ENCODE data around the gene RAB36. TPM values are rescaled to one million over a fixed set of nuclear protein-coding genes. Genes with fewer than 3 reads are reported as not detected.

Gene RAB36
- polyA plus RNA-seq, 1 donor: 2.2 TPM

GRCh38 chr22:23187871-23188700 is 42.8 kb downstream of the RAB36 start:
- 100% methylated on average over 1 of the region's 7 CpGs for WGBS (ENCODE audit: insufficient coverage, low lambda C conversion rate)
- H3K27ac ChIP-seq (ENCODE audit: low read length): no peak overlapping the region
- DNase-seq: no peak

GRCh38 chr22:23190526-23190925 is 45.2 kb downstream of the RAB36 start:
- DNase-seq: no peak
- peaks cover 6% of the 10 kb centered on the region for H3K36me3 ChIP-seq (ENCODE audit: control insufficient read depth, insufficient read depth, low read length)
- no peak overlapping the region for H3K27ac ChIP-seq (ENCODE audit: low read length)
- no peak overlapping the region for H3K4me3 ChIP-seq (ENCODE audit: low read length)
- H3K27me3 ChIP-seq (ENCODE audit: control insufficient read depth, insufficient read depth, low read length): no peaks in the 10 kb centered on the region
- no peaks in the 10 kb centered on the region for H3K9me3 ChIP-seq (ENCODE audit: control insufficient read depth, low read depth, low read length)
- WGBS (ENCODE audit: insufficient coverage, low lambda C conversion rate): no CpG with 5 or more reads among the region's 9 CpGs
- no peaks in the 10 kb centered on the region for H3K4me1 ChIP-seq (ENCODE audit: control insufficient read depth, insufficient read depth, low read length)

More at GRCh38 chr22:23187871-23188700, 42.8 kb downstream of the RAB36 start:
- H3K27me3 ChIP-seq (ENCODE audit: control insufficient read depth, insufficient read depth, low read length): no peaks in the 10 kb centered on the region
- no peak overlapping the region for H3K4me3 ChIP-seq (ENCODE audit: low read length)
- no peaks in the 10 kb centered on the region for H3K9me3 ChIP-seq (ENCODE audit: control insufficient read depth, low read depth, low read length)
- peaks cover 6% of the 10 kb centered on the region for H3K36me3 ChIP-seq (ENCODE audit: control insufficient read depth, insufficient read depth, low read length)
- H3K4me1 ChIP-seq (ENCODE audit: control insufficient read depth, insufficient read depth, low read length): peaks cover 11% of the 10 kb centered on the region

- no peaks in the 10 kb centered on the region for H3K9me3 ChIP-seq (ENCODE audit: control insufficient read depth, low read depth, low read length)
- no CpG with 5 or more reads among the region's 5 CpGs for WGBS (ENCODE audit: insufficient coverage, low lambda C conversion rate)
These were observed 46.9 kb downstream of the RAB36 start for GRCh38 chr22:23192133-23192532.

GRCh38 chr22:23192558-23192957 is 47.3 kb downstream of the RAB36 start:
- Histone ChIP-seq H3K27me3 (ENCODE audit: control insufficient read depth, insufficient read depth, low read length) (no peaks in the 10 kb centered on the region), H3K4me3 (ENCODE audit: low read length) (no peak overlapping the region), H3K9me3 (ENCODE audit: control insufficient read depth, low read depth, low read length) (no peaks in the 10 kb centered on the region), H3K36me3 (ENCODE audit: control insufficient read depth, insufficient read depth, low read length) (peaks cover 8% of the 10 kb centered on the region), H3K4me1 (ENCODE audit: control insufficient read depth, insufficient read depth, low read length) (no peaks in the 10 kb centered on the region), H3K27ac (ENCODE audit: low read length) (no peak overlapping the region)
- no peak for DNase-seq
- WGBS (ENCODE audit: insufficient coverage, low lambda C conversion rate): no CpG with 5 or more reads among the region's 4 CpGs

More at GRCh38 chr22:23192133-23192532, 46.9 kb downstream of the RAB36 start:
- DNase-seq: no peak
- Histone ChIP-seq H3K27me3 (ENCODE audit: control insufficient read depth, insufficient read depth, low read length) (no peaks in the 10 kb centered on the region), H3K4me1 (ENCODE audit: control insufficient read depth, insufficient read depth, low read length) (no peaks in the 10 kb centered on the region), H3K4me3 (ENCODE audit: low read length) (no peak overlapping the region), H3K36me3 (ENCODE audit: control insufficient read depth, insufficient read depth, low read length) (peaks cover 6% of the 10 kb centered on the region), H3K27ac (ENCODE audit: low read length) (no peak overlapping the region)

- H3K27ac ChIP-seq (ENCODE audit: low read length): no peak overlapping the region
These were observed 48.0 kb downstream of the RAB36 start for GRCh38 chr22:23193196-23193827.

GRCh38 chr22:23193882-23194281 is 48.6 kb downstream of the RAB36 start:
- H3K4me3 ChIP-seq (ENCODE audit: low read length): no peak overlapping the region
- WGBS (ENCODE audit: insufficient coverage, low lambda C conversion rate): no CpG with 5 or more reads among the region's 5 CpGs
- DNase-seq: no peak
- no peaks in the 10 kb centered on the region for H3K27me3 ChIP-seq (ENCODE audit: control insufficient read depth, insufficient read depth, low read length)
- H3K36me3 ChIP-seq (ENCODE audit: control insufficient read depth, insufficient read depth, low read length): peaks cover 9% of the 10 kb centered on the region
- no peak overlapping the region for H3K27ac ChIP-seq (ENCODE audit: low read length)
- no peaks in the 10 kb centered on the region for H3K9me3 ChIP-seq (ENCODE audit: control insufficient read depth, low read depth, low read length)
- H3K4me1 ChIP-seq (ENCODE audit: control insufficient read depth, insufficient read depth, low read length): no peaks in the 10 kb centered on the region

More at GRCh38 chr22:23193196-23193827, 48.0 kb downstream of the RAB36 start:
- H3K4me3 ChIP-seq (ENCODE audit: low read length): no peak overlapping the region
- no peak for DNase-seq
- H3K36me3 ChIP-seq (ENCODE audit: control insufficient read depth, insufficient read depth, low read length): peaks cover 9% of the 10 kb centered on the region
- no peaks in the 10 kb centered on the region for H3K27me3 ChIP-seq (ENCODE audit: control insufficient read depth, insufficient read depth, low read length)
- H3K9me3 ChIP-seq (ENCODE audit: control insufficient read depth, low read depth, low read length): no peaks in the 10 kb centered on the region
- H3K4me1 ChIP-seq (ENCODE audit: control insufficient read depth, insufficient read depth, low read length): no peaks in the 10 kb centered on the region
- 100% methylated on average over 2 of the region's 5 CpGs for WGBS (ENCODE audit: insufficient coverage, low lambda C conversion rate)

GRCh38 chr22:23196165-23196564 is 50.9 kb downstream of the RAB36 start:
- Histone ChIP-seq H3K9me3 (ENCODE audit: control insufficient read depth, low read depth, low read length) (no peaks in the 10 kb centered on the region), H3K27me3 (ENCODE audit: control insufficient read depth, insufficient read depth, low read length) (no peaks in the 10 kb centered on the region), H3K4me3 (ENCODE audit: low read length) (no peak overlapping the region), H3K4me1 (ENCODE audit: control insufficient read depth, insufficient read depth, low read length) (no peaks in the 10 kb centered on the region), H3K36me3 (ENCODE audit: control insufficient read depth, insufficient read depth, low read length) (peaks cover 5% of the 10 kb centered on the region), H3K27ac (ENCODE audit: low read length) (no peak overlapping the region)
- no peak for DNase-seq
- 100% methylated on average over 2 of the region's 11 CpGs for WGBS (ENCODE audit: insufficient coverage, low lambda C conversion rate)

- Histone ChIP-seq H3K9me3 (ENCODE audit: control insufficient read depth, low read depth, low read length) (no peaks in the 10 kb centered on the region), H3K27me3 (ENCODE audit: control insufficient read depth, insufficient read depth, low read length) (no peaks in the 10 kb centered on the region), H3K36me3 (ENCODE audit: control insufficient read depth, insufficient read depth, low read length) (peaks cover 3% of the 10 kb centered on the region), H3K27ac (ENCODE audit: low read length) (no peak overlapping the region), H3K4me1 (ENCODE audit: control insufficient read depth, insufficient read depth, low read length) (no peaks in the 10 kb centered on the region), H3K4me3 (ENCODE audit: low read length) (no peak overlapping the region)
- WGBS (ENCODE audit: insufficient coverage, low lambda C conversion rate): 97% methylated on average over 5 of the region's 8 CpGs
- no peak for DNase-seq
These were observed 52.6 kb downstream of the RAB36 start for GRCh38 chr22:23197836-23198235.

GRCh38 chr22:23199159-23199558 is 53.9 kb downstream of the RAB36 start:
- no peaks in the 10 kb centered on the region for H3K27me3 ChIP-seq (ENCODE audit: control insufficient read depth, insufficient read depth, low read length)
- H3K9me3 ChIP-seq (ENCODE audit: control insufficient read depth, low read depth, low read length): no peaks in the 10 kb centered on the region
- DNase-seq: no peak
- H3K36me3 ChIP-seq (ENCODE audit: control insufficient read depth, insufficient read depth, low read length): peaks cover 7% of the 10 kb centered on the region
- no peaks in the 10 kb centered on the region for H3K4me1 ChIP-seq (ENCODE audit: control insufficient read depth, insufficient read depth, low read length)
- no peak overlapping the region for H3K4me3 ChIP-seq (ENCODE audit: low read length)
- H3K27ac ChIP-seq (ENCODE audit: low read length): no peak overlapping the region
- no CpG with 5 or more reads among the region's 8 CpGs for WGBS (ENCODE audit: insufficient coverage, low lambda C conversion rate)

GRCh38 chr22:23200898-23201297 is 55.6 kb downstream of the RAB36 start:
- H3K36me3 ChIP-seq (ENCODE audit: control insufficient read depth, insufficient read depth, low read length): peaks cover 7% of the 10 kb centered on the region
- H3K4me3 ChIP-seq (ENCODE audit: low read length): no peak overlapping the region
- no CpG with 5 or more reads among the region's 5 CpGs for WGBS (ENCODE audit: insufficient coverage, low lambda C conversion rate)
- no peak overlapping the region for H3K27ac ChIP-seq (ENCODE audit: low read length)
- no peaks in the 10 kb centered on the region for H3K9me3 ChIP-seq (ENCODE audit: control insufficient read depth, low read depth, low read length)
- H3K4me1 ChIP-seq (ENCODE audit: control insufficient read depth, insufficient read depth, low read length): peaks cover 5% of the 10 kb centered on the region
- DNase-seq: no peak
- no peaks in the 10 kb centered on the region for H3K27me3 ChIP-seq (ENCODE audit: control insufficient read depth, insufficient read depth, low read length)

All from large intestine (tissue), 3 donors.